Adrenal gland (tissue), 12 donors: Measurements from ENCODE around the gene PODXL. TPM values are rescaled to one million over a fixed set of nuclear protein-coding genes. Genes with fewer than 3 reads are reported as not detected.
A peak's percentile ranks its signal among the peaks of the same experiment; 100 is the strongest.

Experiments
- DNase-seq, 7 donors: peaks; one replicate each; pipeline ENCODE4 v3.0.0-alpha.2; 2019 to 2020
- H3K27ac ChIP-seq, 5 donors: fragments of 200-600 bp; sonication (generic) in 4 of 5; 1 replicate in 3 of 5; 2 replicates in 2 of 5; pipeline versions ENCODE4 v1.5.1 to v1.8.0; 2016 to 2020; ENCODE audit warnings: mild to moderate bottlenecking in 1 of 5
- H3K27me3 ChIP-seq: fragments of 200-600 bp; 2 replicates; pipeline ENCODE4 v1.8.0; 2021
- H3K36me3 ChIP-seq, 2 donors: fragments of 200-600 bp; replicated peaks in 1 of 2; 1 replicate in 1 of 2; 2 replicates in 1 of 2; pipeline versions ENCODE4 v1.5.1 to v1.8.0; 2018 to 2022
- H3K4me1 ChIP-seq, 2 donors: fragments of 200-600 bp; replicated peaks in 1 of 2; 1 replicate in 1 of 2; 2 replicates in 1 of 2; pipeline versions ENCODE4 v1.5.1 to v1.8.0; 2018 to 2021
- H3K4me3 ChIP-seq, 4 donors: fragments of 200-600 bp; sonication (generic) in 3 of 4; one replicate each; pipeline ENCODE4 v1.5.1; 2016 to 2018
- H3K9me3 ChIP-seq, 3 donors: fragments of 200-600 bp; sonication (generic) in 1 of 3; replicated peaks in 1 of 3; 1 replicate in 2 of 3; 2 replicates in 1 of 3; pipeline versions ENCODE4 v1.5.1 to v1.8.0; 2016 to 2021
- POLR2A ChIP-seq, 2 donors: fragments of 450-650 bp; IDR thresholded peaks; one replicate each; pipeline ENCODE4 v1.6.1; 2017; ENCODE audit warnings: antibody characterized with exemption in 2 of 2, mild to moderate bottlenecking in 2 of 2, moderate library complexity in 1 of 2
- WGBS, 4 donors: extraction: QIAGEN DNeasy Blood & Tissue Kit in 2 of 4; methylation state at CpG; one replicate each; pipeline versions ENCODE4 v1.1.5 to v1.1.7; 2013 to 2017; 5-methylcytosine and 5-hydroxymethylcytosine counted together
- intact Hi-C, 2 donors: fragments of 100-400 bp; cut with DNase I; formaldehyde crosslinking; loops; one replicate each; pipeline versions ENCODE4 v1.14.1 to v1.15.0; 2022 to 2023
- polyA plus RNA-seq, 3 donors: library from polyadenylated mRNA; stranded (reverse); fragments of 200-250 nt in 2 of 3; fragments of 350-450 nt in 1 of 3; fragmentation: Illumina TruSeq in 1 of 3; extraction: RNeasy Lipid Tissue Mini Kit (QIAGEN cat#74804) in 1 of 3; gene quantifications; one replicate each; pipeline ENCODE4 v1.2.3, GENCODE V29; 2013 to 2014
- total RNA-seq, 9 donors: library from RNA; depleted of rRNA in 4 of 9; stranded (reverse); fragments of >200 nt in 4 of 9; fragments of 120-200 nt in 1 of 9; fragmentation: NEBNext Ultra II Directional in 1 of 9; extraction: Animal tissue kit (Norgen Biotek cat#: 25700) in 1 of 9; gene quantifications; one replicate each; pipeline versions ENCODE4 v1.1.0 to v1.2.4, GENCODE V29; 2013 to 2023
- TF ChIP-seq, protein P1 (sequence below), 6 experiments: fragments of 450-650 bp in 4 of 6; fragments of 200-600 bp in 2 of 6; sonication (generic) in 1 of 6; IDR thresholded peaks; 1 replicate in 5 of 6; 2 replicates in 1 of 6; pipeline versions ENCODE4 v1.5.1 to v1.8.0; 2016 to 2021; ENCODE audit warnings: antibody characterized with exemption in 6 of 6, mild to moderate bottlenecking in 2 of 6, moderate library complexity in 1 of 6
- donor health status: healthy with polysubstance abuse.
- donor health status: Bipolar disorder and iron deficiency.
- donor health status: DM: yes; HTN: yes; CAD: no.
- donor health status: DM: no; HTN: no; CAD: no.
- donor health status: DM: no; HTN: no; CAD: no.
- donor health status: DM: yes; HTN: yes; CAD: no.

Gene PODXL
- total and polyA plus RNA-seq, 12 donors = 7.0 to 99.6 (median 35.6) TPM

DNA sequence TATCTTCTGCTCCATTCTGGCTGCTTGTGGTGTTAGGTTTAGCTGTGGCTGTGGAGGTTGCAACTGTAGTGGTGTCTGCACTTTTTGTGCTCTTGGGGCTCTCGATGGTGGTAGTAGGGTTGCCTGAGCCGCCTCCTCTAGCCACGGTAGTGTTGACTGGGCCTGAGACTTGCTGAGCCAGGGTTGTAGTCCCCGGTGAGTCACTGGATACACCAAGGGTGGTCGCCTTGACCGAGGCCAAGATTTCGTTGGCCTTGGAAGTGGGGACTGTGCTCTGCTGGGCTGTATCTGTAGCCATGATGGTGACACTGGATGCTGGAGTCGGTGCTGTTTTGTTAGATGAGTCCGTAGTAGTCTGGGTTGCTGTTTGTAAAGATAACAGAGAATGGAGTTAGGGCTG is 45.4 kb downstream of the PODXL start:
- DNase-seq = no peak
- TF ChIP-seq, protein P1, sequence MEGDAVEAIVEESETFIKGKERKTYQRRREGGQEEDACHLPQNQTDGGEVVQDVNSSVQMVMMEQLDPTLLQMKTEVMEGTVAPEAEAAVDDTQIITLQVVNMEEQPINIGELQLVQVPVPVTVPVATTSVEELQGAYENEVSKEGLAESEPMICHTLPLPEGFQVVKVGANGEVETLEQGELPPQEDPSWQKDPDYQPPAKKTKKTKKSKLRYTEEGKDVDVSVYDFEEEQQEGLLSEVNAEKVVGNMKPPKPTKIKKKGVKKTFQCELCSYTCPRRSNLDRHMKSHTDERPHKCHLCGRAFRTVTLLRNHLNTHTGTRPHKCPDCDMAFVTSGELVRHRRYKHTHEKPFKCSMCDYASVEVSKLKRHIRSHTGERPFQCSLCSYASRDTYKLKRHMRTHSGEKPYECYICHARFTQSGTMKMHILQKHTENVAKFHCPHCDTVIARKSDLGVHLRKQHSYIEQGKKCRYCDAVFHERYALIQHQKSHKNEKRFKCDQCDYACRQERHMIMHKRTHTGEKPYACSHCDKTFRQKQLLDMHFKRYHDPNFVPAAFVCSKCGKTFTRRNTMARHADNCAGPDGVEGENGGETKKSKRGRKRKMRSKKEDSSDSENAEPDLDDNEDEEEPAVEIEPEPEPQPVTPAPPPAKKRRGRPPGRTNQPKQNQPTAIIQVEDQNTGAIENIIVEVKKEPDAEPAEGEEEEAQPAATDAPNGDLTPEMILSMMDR (IDR thresholded peaks at IDR 0.05) = no peak
- no peak for TF ChIP-seq POLR2A (IDR thresholded peaks at IDR 0.05)
- H3K27ac ChIP-seq = no peak overlapping the region
- H3K4me1 ChIP-seq = peaks cover 0 to 12% of the 10 kb centered on the region in 2 donors
- no peaks in the 10 kb centered on the region for H3K9me3 ChIP-seq
- H3K27me3 ChIP-seq = no peaks in the 10 kb centered on the region
- WGBS, 4 donors = 78 to 91% (median 80%) methylated on average over 6 to 9 of the region's 9 CpGs
- intact Hi-C loops = no loop called here
- H3K4me3 ChIP-seq = no peak overlapping the region
- H3K36me3 ChIP-seq = no peaks in the 10 kb centered on the region

DNA sequence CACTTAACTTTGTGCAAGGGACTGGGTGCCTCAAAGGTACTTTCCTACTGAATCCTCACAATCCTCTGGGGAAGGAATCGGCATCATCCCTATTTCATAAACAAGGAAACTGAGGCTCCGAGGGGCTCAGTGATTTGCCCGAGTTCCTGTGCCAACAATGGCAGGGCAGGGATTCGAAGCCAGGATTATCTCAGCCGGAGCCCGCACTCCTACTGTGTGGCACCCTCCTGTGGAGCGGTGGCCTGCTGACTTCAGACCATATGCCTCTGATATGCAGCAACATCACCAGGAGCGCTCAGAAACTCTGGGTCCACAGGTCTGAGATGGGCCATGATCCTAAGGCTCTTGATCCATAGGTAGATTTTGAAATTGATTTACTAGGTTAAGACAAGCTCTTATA is 46.6 kb downstream of the PODXL start:
- no peaks in the 10 kb centered on the region for H3K9me3 ChIP-seq
- TF ChIP-seq, protein P1 (IDR thresholded peaks at IDR 0.05) = no peak
- TF ChIP-seq POLR2A (IDR thresholded peaks at IDR 0.05) = no peak
- 92 to 98% (median 93%) methylated on average over 6 to 8 of the region's 8 CpGs for WGBS, 4 donors
- no peak for DNase-seq
- H3K27me3 ChIP-seq = no peaks in the 10 kb centered on the region
- peaks cover 0 to 12% of the 10 kb centered on the region in 2 donors for H3K4me1 ChIP-seq
- no peak overlapping the region for H3K27ac ChIP-seq
- no peaks in the 10 kb centered on the region for H3K36me3 ChIP-seq
- H3K4me3 ChIP-seq = no peak overlapping the region
- intact Hi-C loops = loop anchor here (5.0 kb wide), 1 partner anchor 143 kb away; no protein-coding TSS in a partner anchor

DNA sequence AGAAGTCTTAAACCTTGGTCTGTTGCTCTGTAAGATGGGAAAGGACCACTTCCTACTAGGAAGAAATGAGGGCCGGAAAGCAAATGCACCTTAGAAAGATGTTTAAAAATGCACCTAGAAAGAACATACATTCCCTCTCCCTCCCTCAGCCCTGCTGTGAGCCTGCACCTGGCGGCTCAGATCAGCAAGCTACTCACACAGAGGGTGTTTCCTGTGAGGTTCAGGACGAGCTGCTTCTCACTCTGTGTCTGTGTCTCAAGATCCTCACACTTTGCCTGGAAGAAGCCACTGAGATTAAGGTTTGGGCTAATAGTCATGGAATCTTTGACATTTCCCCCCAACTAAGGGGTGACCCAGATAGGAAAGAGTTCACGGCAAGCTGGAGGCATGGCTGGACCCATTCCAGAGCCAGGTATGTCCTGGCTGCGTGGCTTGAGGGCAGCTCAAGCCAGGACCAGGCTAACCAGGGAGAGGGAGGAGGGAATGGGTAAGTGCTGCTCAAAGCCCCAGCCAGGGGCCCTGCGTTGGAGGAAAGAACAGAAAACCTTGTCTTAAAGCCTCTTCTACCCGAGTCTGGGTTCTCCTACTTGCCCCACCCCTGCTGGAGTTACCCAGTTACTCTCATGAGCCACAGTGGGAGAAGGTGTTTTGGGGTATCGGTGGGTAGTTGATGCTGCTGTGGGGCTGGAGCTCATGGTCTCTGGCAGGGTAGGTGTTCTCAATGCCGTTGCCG is 47.5 kb downstream of the PODXL start:
- Histone ChIP-seq H3K27ac (no peak overlapping the region), H3K36me3 (no peaks in the 10 kb centered on the region), H3K4me1 (peaks cover 0 to 13% of the 10 kb centered on the region in 2 donors), H3K4me3 (no peak overlapping the region), H3K9me3 (no peaks in the 10 kb centered on the region), H3K27me3 (no peaks in the 10 kb centered on the region)
- no peak for TF ChIP-seq POLR2A (IDR thresholded peaks at IDR 0.05)
- TF ChIP-seq, protein P1 (IDR thresholded peaks at IDR 0.05) = no peak
- WGBS, 4 donors = 71 to 83% (median 77%) methylated on average over 9 to 10 of the region's 10 CpGs
- intact Hi-C loops = loop anchor here (5.0 kb wide), 1 partner anchor 143 kb away; no protein-coding TSS in a partner anchor
- peak in 1 of 7 donors; percentile 43 for DNase-seq

DNA sequence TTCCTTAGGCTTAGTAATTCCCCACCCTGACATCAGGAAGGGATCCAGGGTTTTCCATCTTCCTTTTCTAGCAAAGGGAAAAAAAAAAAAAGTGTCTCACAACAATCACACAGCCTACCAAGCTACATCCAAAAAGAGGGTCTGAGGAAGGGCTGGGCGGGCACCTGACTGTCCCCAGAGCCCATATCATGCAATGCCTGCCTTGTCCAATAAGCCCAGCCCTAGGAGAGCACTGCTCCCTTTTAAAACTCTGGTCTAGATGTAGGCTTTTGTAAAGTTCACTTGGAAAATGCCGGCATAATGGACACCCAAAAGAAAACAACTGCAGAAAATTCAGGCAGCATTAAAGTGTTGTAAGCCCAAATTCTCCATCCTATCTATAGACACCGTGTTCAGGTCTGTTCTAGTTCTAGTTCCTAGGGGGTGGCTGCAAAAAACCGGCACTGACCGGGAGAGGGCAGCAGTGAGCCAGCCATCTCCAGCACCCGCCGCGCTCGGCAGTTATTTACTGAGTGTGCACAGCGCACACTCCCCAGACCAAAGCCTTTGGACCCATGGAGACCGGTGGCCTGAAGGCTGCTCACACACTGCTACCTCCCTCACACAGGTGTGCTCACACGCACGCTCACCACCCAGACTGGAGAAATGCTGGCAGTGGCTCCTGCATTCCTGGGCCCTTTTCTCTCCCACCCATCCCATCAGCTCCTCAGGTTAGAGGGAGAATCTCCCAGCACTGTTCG is 48.7 kb downstream of the PODXL start:
- H3K4me3 ChIP-seq = no peak overlapping the region
- TF ChIP-seq POLR2A (IDR thresholded peaks at IDR 0.05) = no peak
- TF ChIP-seq, protein P1 (IDR thresholded peaks at IDR 0.05) = peak; percentile 74 to 93 (median 88)
- H3K9me3 ChIP-seq = no peaks in the 10 kb centered on the region
- peak; percentile 76 to 93 (median 87) for DNase-seq
- H3K4me1 ChIP-seq = peaks cover 11 to 21% of the 10 kb centered on the region in 2 donors
- WGBS, 4 donors = 11 to 16% (median 13%) methylated on average over 14 of the region's 14 CpGs
- H3K27ac ChIP-seq = no peak overlapping the region
- intact Hi-C loops = loop anchor here (5.0 kb wide), 1 partner anchor 145 kb away; no protein-coding TSS in a partner anchor
- no peaks in the 10 kb centered on the region for H3K27me3 ChIP-seq
- H3K36me3 ChIP-seq = no peaks in the 10 kb centered on the region
